ENCODE results near the gene VILL. TPM values are rescaled to one million over a fixed set of nuclear protein-coding genes. Genes with fewer than 3 reads are reported as not detected.

The VILL gene
- total and polyA plus RNA-seq, 2 donors (not counting 3 experiments of a cell fraction or from before 2014, with no cell fraction given) = 9.0 to 10.0 TPM

DNA sequence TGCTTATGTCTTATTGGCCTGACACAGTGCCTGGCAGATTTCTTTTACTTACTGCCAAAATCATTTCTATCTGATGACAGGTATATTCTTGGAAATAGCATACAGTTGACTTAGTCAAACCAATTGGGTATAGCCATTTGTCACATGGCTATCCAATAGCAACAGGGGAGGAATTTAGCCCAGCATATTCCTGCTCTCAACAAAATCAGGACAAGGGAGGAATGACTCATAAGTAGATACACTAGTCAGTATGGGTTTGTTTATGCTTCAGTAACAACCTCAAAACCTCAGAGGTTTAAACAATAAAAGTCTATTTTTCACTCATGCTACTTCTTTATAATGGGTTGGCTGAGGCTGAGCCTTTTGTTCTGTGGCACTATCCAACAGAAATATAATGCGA lies 38.0 kb upstream of the VILL start:
- no peaks in the 10 kb centered on the region for H3K27me3 ChIP-seq (ENCODE audit: control insufficient read depth in 2 of 2, insufficient read depth in 2 of 2, low read length in 2 of 2)
- no peak for DNase-seq (ENCODE audit: low read depth, low spot score)
- TF ChIP-seq POLR2A (IDR thresholded peaks at IDR 0.05; ENCODE audit: low read depth, low read length) (no peak), MAX (IDR thresholded peaks at IDR 0.05; ENCODE audit: insufficient read depth, insufficient read length) (no peak), FOS (IDR thresholded peaks at IDR 0.05; ENCODE audit: borderline replicate concordance, insufficient read depth, low read length) (peak; percentile 3), EZH2 (IDR thresholded peaks at IDR 0.05; ENCODE audit: borderline replicate concordance, low read depth, low read length, severe bottlenecking) (no peak), MYC (IDR thresholded peaks at IDR 0.05; ENCODE audit: low read depth, low read length) (no peak)
- intact Hi-C loops (cut with micrococcal nuclease) (loop anchor here (5.0 kb wide), 1 partner anchor 960 kb away; the partner anchor contains the start of genes EPM2AIP1 and MLH1), dilution Hi-C loops (cut with MboI; ENCODE audit: extremely low pct_ligation_motif_present, low sequenced_read_pairs) (no loop called here)
- ChIA-PET CTCF (interaction anchor here (1.3 kb wide), 1 partner anchor 15 kb away, joined by 5 read pairs; no protein-coding TSS in a partner anchor), POLR2A (no interaction called here)
- no peak overlapping the region for H3K27ac ChIP-seq (ENCODE audit: insufficient read depth, low read depth, low read length)
- no peak overlapping the region for H3K4me3 ChIP-seq (replicated peaks in 1 of 3; ENCODE audit: insufficient read depth in 1 of 3, low read depth in 1 of 3, low read length in 3 of 3)
- no peak overlapping the region for H3K9ac ChIP-seq (replicated peaks; ENCODE audit: extremely low read depth, insufficient read depth, low read length)
- H3K79me2 ChIP-seq (ENCODE audit: control insufficient read depth, insufficient read depth, low read length) = no peaks in the 10 kb centered on the region
- H3K9me3 ChIP-seq (replicated peaks; ENCODE audit: control insufficient read depth, insufficient read depth, low read length) = no peaks in the 10 kb centered on the region
- H2AFZ ChIP-seq (ENCODE audit: low read depth, low read length) = no peak overlapping the region
- no peaks in the 10 kb centered on the region for H3K36me3 ChIP-seq (ENCODE audit: control insufficient read depth in 2 of 2, extremely low read depth in 1 of 2, insufficient read depth in 2 of 2, low read length in 2 of 2)
- no TSS peak for BruUV-seq (replicated peaks)
- no peaks in the 10 kb centered on the region for H3K9me1 ChIP-seq (replicated peaks; ENCODE audit: control insufficient read depth, extremely low read depth, insufficient read depth, low read length)
- H3K4me1 ChIP-seq (ENCODE audit: control insufficient read depth, extremely low read depth, insufficient read depth, low read length) = peaks cover 30% of the 10 kb centered on the region
- no peak for FAIRE-seq
- no peak overlapping the region for H3K4me2 ChIP-seq (ENCODE audit: insufficient read depth, low read length)
- no peaks in the 10 kb centered on the region for H4K20me1 ChIP-seq (replicated peaks; ENCODE audit: control insufficient read depth, extremely low read depth, insufficient read depth, low read length)

- DNase-seq (ENCODE audit: low read depth, low spot score) = peak; percentile 8
- Histone ChIP-seq H3K9ac (replicated peaks; ENCODE audit: extremely low read depth, insufficient read depth, low read length) (no peak overlapping the region), H2AFZ (ENCODE audit: low read depth, low read length) (no peak overlapping the region), H3K27ac (ENCODE audit: insufficient read depth, low read depth, low read length) (no peak overlapping the region), H3K4me2 (ENCODE audit: insufficient read depth, low read length) (no peak overlapping the region), H4K20me1 (replicated peaks; ENCODE audit: control insufficient read depth, extremely low read depth, insufficient read depth, low read length) (no peaks in the 10 kb centered on the region), H3K4me1 (ENCODE audit: control insufficient read depth, extremely low read depth, insufficient read depth, low read length) (peaks cover 32% of the 10 kb centered on the region), H3K9me1 (replicated peaks; ENCODE audit: control insufficient read depth, extremely low read depth, insufficient read depth, low read length) (no peaks in the 10 kb centered on the region), H3K36me3 (ENCODE audit: control insufficient read depth in 2 of 2, extremely low read depth in 1 of 2, insufficient read depth in 2 of 2, low read length in 2 of 2) (no peaks in the 10 kb centered on the region), H3K9me3 (replicated peaks; ENCODE audit: control insufficient read depth, insufficient read depth, low read length) (no peaks in the 10 kb centered on the region), H3K4me3 (replicated peaks in 1 of 3; ENCODE audit: insufficient read depth in 1 of 3, low read depth in 1 of 3, low read length in 3 of 3) (no peak overlapping the region), H3K79me2 (ENCODE audit: control insufficient read depth, insufficient read depth, low read length) (no peaks in the 10 kb centered on the region), H3K27me3 (ENCODE audit: control insufficient read depth in 2 of 2, insufficient read depth in 2 of 2, low read length in 2 of 2) (no peaks in the 10 kb centered on the region)
- TF ChIP-seq MYC (IDR thresholded peaks at IDR 0.05; ENCODE audit: low read depth, low read length) (no peak), POLR2AphosphoS5 (IDR thresholded peaks at IDR 0.05; ENCODE audit: insufficient read depth, low read depth, low read length) (no peak), MAX (IDR thresholded peaks at IDR 0.05; ENCODE audit: insufficient read depth, insufficient read length) (no peak), GATA2 (IDR thresholded peaks at IDR 0.05; ENCODE audit: insufficient read depth, insufficient read length, low read depth, low read length) (no peak), FOS (IDR thresholded peaks at IDR 0.05; ENCODE audit: borderline replicate concordance, insufficient read depth, low read length) (no peak), EZH2 (IDR thresholded peaks at IDR 0.05; ENCODE audit: borderline replicate concordance, low read depth, low read length, severe bottlenecking) (no peak), JUN (IDR thresholded peaks at IDR 0.05; ENCODE audit: borderline replicate concordance, insufficient read depth, insufficient read length, low read depth) (no peak), POLR2A (IDR thresholded peaks at IDR 0.05; ENCODE audit: low read depth, low read length) (no peak)
- TF ChIP-seq, protein P1, sequence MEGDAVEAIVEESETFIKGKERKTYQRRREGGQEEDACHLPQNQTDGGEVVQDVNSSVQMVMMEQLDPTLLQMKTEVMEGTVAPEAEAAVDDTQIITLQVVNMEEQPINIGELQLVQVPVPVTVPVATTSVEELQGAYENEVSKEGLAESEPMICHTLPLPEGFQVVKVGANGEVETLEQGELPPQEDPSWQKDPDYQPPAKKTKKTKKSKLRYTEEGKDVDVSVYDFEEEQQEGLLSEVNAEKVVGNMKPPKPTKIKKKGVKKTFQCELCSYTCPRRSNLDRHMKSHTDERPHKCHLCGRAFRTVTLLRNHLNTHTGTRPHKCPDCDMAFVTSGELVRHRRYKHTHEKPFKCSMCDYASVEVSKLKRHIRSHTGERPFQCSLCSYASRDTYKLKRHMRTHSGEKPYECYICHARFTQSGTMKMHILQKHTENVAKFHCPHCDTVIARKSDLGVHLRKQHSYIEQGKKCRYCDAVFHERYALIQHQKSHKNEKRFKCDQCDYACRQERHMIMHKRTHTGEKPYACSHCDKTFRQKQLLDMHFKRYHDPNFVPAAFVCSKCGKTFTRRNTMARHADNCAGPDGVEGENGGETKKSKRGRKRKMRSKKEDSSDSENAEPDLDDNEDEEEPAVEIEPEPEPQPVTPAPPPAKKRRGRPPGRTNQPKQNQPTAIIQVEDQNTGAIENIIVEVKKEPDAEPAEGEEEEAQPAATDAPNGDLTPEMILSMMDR (IDR thresholded peaks at IDR 0.05; ENCODE audit: extremely low read depth in 1 of 2, insufficient read depth in 1 of 2, low read depth in 1 of 2, low read length in 2 of 2) = no peak
- BruUV-seq (replicated peaks) = no TSS peak
- POLR2A ChIA-PET = no interaction called here
- dilution Hi-C loops (cut with MboI; ENCODE audit: extremely low pct_ligation_motif_present, low sequenced_read_pairs) (no loop called here), intact Hi-C loops (cut with micrococcal nuclease) (loop anchor here (5.0 kb wide), 1 partner anchor 961 kb away; the partner anchor contains the start of genes EPM2AIP1 and MLH1)
- FAIRE-seq = no peak
- CTCF ChIA-PET = interaction anchor here (1.0 to 5.0 kb wide), 4 partner anchors 13 to 97 kb away, joined by 3 to 57 read pairs (median 4); no protein-coding TSS in a partner anchor
Observed at GRCh38 chr3:37953226-37953625, 37.4 kb upstream of the VILL start.
